Liver (tissue), 9 donors: ENCODE data around the gene EEIG1. TPM values are rescaled to one million over a fixed set of nuclear protein-coding genes. Genes with fewer than 3 reads are reported as not detected.
A peak's percentile ranks its signal among the peaks of the same experiment; 100 is the strongest.

Source experiments
- DNase-seq: peaks from one replicate; pipeline ENCODE4 v3.0.0-alpha.2; 2017; ENCODE audit warnings: low spot score
- H3K27ac ChIP-seq, 2 donors: one replicate each; pipeline ENCODE4 v1.7.0; 2013; ENCODE audit warnings: inconsistent platforms in 2 of 2, low read length in 2 of 2, control low read depth in 1 of 2, low read depth in 1 of 2, mild to moderate bottlenecking in 1 of 2
- H3K27me3 ChIP-seq, 4 donors: one replicate each; pipeline versions ENCODE4 v1.6.1 to v1.7.0; 2013; ENCODE audit warnings: low read length in 3 of 4, inconsistent platforms in 1 of 4, mild to moderate bottlenecking in 1 of 4, moderate library complexity in 1 of 4; ENCODE audit not compliant: control insufficient read depth in 4 of 4, insufficient read depth in 4 of 4
- H3K36me3 ChIP-seq, 4 donors: one replicate each; pipeline versions ENCODE4 v1.6.1 to v1.7.0; 2013; ENCODE audit warnings: low read length in 3 of 4, mild to moderate bottlenecking in 3 of 4, low read depth in 1 of 4, moderate library complexity in 1 of 4; ENCODE audit not compliant: control insufficient read depth in 4 of 4, insufficient read depth in 3 of 4
- H3K4me1 ChIP-seq, 4 donors: one replicate each; pipeline versions ENCODE4 v1.6.1 to v1.7.0; 2013; ENCODE audit warnings: low read length in 3 of 4, mild to moderate bottlenecking in 3 of 4, moderate library complexity in 1 of 4; ENCODE audit not compliant: control insufficient read depth in 4 of 4, insufficient read depth in 4 of 4
- H3K4me3 ChIP-seq, 3 donors: one replicate each; pipeline versions ENCODE4 v1.6.1 to v1.7.0; 2013; ENCODE audit warnings: low read length in 3 of 3, control low read depth in 1 of 3, low read depth in 1 of 3, mild to moderate bottlenecking in 1 of 3
- H3K9ac ChIP-seq, 2 donors: one replicate each; pipeline ENCODE4 v1.7.0; 2013; ENCODE audit warnings: low read length in 2 of 2, mild to moderate bottlenecking in 2 of 2, moderate library complexity in 2 of 2, control low read depth in 1 of 2, low read depth in 1 of 2
- H3K9me3 ChIP-seq, 4 donors: one replicate each; pipeline versions ENCODE4 v1.6.1 to v1.7.0; 2013; ENCODE audit warnings: low read length in 3 of 4; ENCODE audit not compliant: control insufficient read depth in 4 of 4
- ATF3 ChIP-seq: IDR thresholded peaks from 2 replicates; pipeline ENCODE4 v1.6.1; 2016; ENCODE audit warnings: antibody characterized with exemption
- EGR1 ChIP-seq, 2 donors: IDR thresholded peaks; 2 replicates each; pipeline ENCODE4 v1.6.1; 2016 to 2018; ENCODE audit warnings: antibody characterized with exemption in 2 of 2, low read depth in 2 of 2
- FOXA1 ChIP-seq: IDR thresholded peaks from 2 replicates; pipeline ENCODE4 v1.6.1; 2016; ENCODE audit warnings: antibody characterized with exemption
- FOXA2 ChIP-seq: IDR thresholded peaks from 2 replicates; pipeline ENCODE4 v1.6.1; 2016; ENCODE audit warnings: antibody characterized with exemption
- GABPA ChIP-seq, 2 donors: IDR thresholded peaks in 1 of 2; conservative IDR thresholded peaks in 1 of 2; 2 replicates each; pipeline ENCODE4 v1.6.1; 2016; ENCODE audit warnings: antibody characterized with exemption in 2 of 2, mild to moderate bottlenecking in 1 of 2, moderate library complexity in 1 of 2
- HNF4A ChIP-seq, 2 donors: conservative IDR thresholded peaks; 2 replicates each; pipeline ENCODE4 v1.6.1; 2016; ENCODE audit warnings: antibody characterized with exemption in 2 of 2, mild to moderate bottlenecking in 2 of 2
- HNF4G ChIP-seq: IDR thresholded peaks from 2 replicates; pipeline ENCODE4 v1.6.1; 2016; ENCODE audit warnings: antibody characterized with exemption
- JUND ChIP-seq, 2 donors: IDR thresholded peaks; 2 replicates each; pipeline ENCODE4 v1.6.1; 2016; ENCODE audit warnings: antibody characterized with exemption in 2 of 2
- NR2F2 ChIP-seq: IDR thresholded peaks from 2 replicates; pipeline ENCODE4 v1.6.1; 2016; ENCODE audit warnings: antibody characterized with exemption
- RAD21 ChIP-seq, 2 donors: IDR thresholded peaks; 2 replicates each; pipeline ENCODE4 v1.6.1; 2016; ENCODE audit warnings: antibody characterized with exemption in 2 of 2, mild to moderate bottlenecking in 2 of 2
- REST ChIP-seq: IDR thresholded peaks from 2 replicates; pipeline ENCODE4 v1.6.1; 2016; ENCODE audit warnings: antibody characterized with exemption, mild to moderate bottlenecking
- RXRA ChIP-seq, 2 donors: IDR thresholded peaks; 2 replicates each; pipeline ENCODE4 v1.6.1; 2017 to 2018; ENCODE audit warnings: antibody characterized with exemption in 2 of 2, mild to moderate bottlenecking in 1 of 2
- SP1 ChIP-seq: IDR thresholded peaks from 2 replicates; pipeline ENCODE4 v1.6.1; 2018; ENCODE audit warnings: antibody characterized with exemption, mild to moderate bottlenecking
- TAF1 ChIP-seq: conservative IDR thresholded peaks from 2 replicates; pipeline ENCODE4 v1.6.1; 2016; ENCODE audit warnings: antibody characterized with exemption, mild to moderate bottlenecking
- YY1 ChIP-seq: IDR thresholded peaks from 2 replicates; pipeline ENCODE4 v1.6.1; 2016; ENCODE audit warnings: antibody characterized with exemption, mild to moderate bottlenecking
- WGBS: extraction: QIAGEN DNeasy Blood & Tissue Kit; methylation state at CpG from one replicate; pipeline ENCODE4 v1.1.7; 2013; 5-methylcytosine and 5-hydroxymethylcytosine counted together
- polyA plus RNA-seq, 2 donors: library from polyadenylated mRNA; stranded (reverse) in 1 of 2; unstranded in 1 of 2; fragments of 200-250 nt in 1 of 2; fragments of >200 nt in 1 of 2; fragmentation: Nextera tagmentation in 1 of 2; extraction: Ambion mirVana in 1 of 2; gene quantifications; one replicate each; pipeline versions ENCODE4 v1.2.1 to v1.2.3, GENCODE V29; 2013 to 2015
- total RNA-seq, 2 donors: library from RNA; depleted of rRNA; stranded (reverse); fragments of >200 nt; gene quantifications; one replicate each; pipeline ENCODE4 v1.2.3, GENCODE V29; 2014
- TF ChIP-seq, protein P1 (sequence below): IDR thresholded peaks from 2 replicates; pipeline ENCODE4 v1.6.1; 2016; ENCODE audit warnings: antibody characterized with exemption
- TF ChIP-seq, protein P2 (sequence below): IDR thresholded peaks from 2 replicates; pipeline ENCODE4 v1.6.1; 2016; ENCODE audit warnings: antibody characterized with exemption
- TF ChIP-seq, protein P3 (sequence below): fragments of 150-350 bp; IDR thresholded peaks from 2 replicates; pipeline ENCODE4 v1.5.1; 2017; ENCODE audit warnings: improper control_type of control experiment, low read depth, low read length; ENCODE audit not compliant: missing input control
- donor health status: healthy.
- donor health status: healthy.
- donor health status: healthy.
- donor health status: healthy.
- donor health status: healthy.

EEIG1 gene
- total and polyA plus RNA-seq, 4 donors = 4.9 to 14.3 (median 8.9) TPM

- 97% methylated on average over 2 of the region's 2 CpGs for WGBS
Observed at GRCh38 chr9:127961155-127961490, 19.7 kb downstream of the EEIG1 start.

More at GRCh38 chr9:127961155-127961490, 19.7 kb downstream of the EEIG1 start:
- Histone ChIP-seq H3K4me3 (no peak overlapping the region), H3K36me3 (no peaks in the 10 kb centered on the region), H3K27ac (peak overlapping the region in 1 of 2 donors; percentile 39), H3K4me1 (peaks cover 18 to 53% (median 40%) of the 10 kb centered on the region in 4 donors), H3K9me3 (no peaks in the 10 kb centered on the region), H3K27me3 (no peaks in the 10 kb centered on the region), H3K9ac (no peak overlapping the region)
- DNase-seq = no peak
- TF ChIP-seq, protein P1, sequence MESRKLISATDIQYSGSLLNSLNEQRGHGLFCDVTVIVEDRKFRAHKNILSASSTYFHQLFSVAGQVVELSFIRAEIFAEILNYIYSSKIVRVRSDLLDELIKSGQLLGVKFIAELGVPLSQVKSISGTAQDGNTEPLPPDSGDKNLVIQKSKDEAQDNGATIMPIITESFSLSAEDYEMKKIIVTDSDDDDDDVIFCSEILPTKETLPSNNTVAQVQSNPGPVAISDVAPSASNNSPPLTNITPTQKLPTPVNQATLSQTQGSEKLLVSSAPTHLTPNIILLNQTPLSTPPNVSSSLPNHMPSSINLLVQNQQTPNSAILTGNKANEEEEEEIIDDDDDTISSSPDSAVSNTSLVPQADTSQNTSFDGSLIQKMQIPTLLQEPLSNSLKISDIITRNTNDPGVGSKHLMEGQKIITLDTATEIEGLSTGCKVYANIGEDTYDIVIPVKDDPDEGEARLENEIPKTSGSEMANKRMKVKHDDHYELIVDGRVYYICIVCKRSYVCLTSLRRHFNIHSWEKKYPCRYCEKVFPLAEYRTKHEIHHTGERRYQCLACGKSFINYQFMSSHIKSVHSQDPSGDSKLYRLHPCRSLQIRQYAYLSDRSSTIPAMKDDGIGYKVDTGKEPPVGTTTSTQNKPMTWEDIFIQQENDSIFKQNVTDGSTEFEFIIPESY = no peak
- TF ChIP-seq, protein P2, sequence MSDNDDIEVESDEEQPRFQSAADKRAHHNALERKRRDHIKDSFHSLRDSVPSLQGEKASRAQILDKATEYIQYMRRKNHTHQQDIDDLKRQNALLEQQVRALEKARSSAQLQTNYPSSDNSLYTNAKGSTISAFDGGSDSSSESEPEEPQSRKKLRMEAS = no peak
- TF ChIP-seq FOXA2 (no peak), REST (no peak), JUND (IDR thresholded peaks at IDR 0.05) (no peak), EGR1 (IDR thresholded peaks at IDR 0.05; ENCODE audit: low read depth in 2 of 2) (no peak), RAD21 (IDR thresholded peaks at IDR 0.05) (no peak), FOXA1 (no peak), NR2F2 (no peak), HNF4G (no peak), GABPA (IDR thresholded peaks at IDR 0.05 in 1 of 2, conservative IDR thresholded peaks at IDR 0.05 in 1 of 2) (no peak), SP1 (no peak), HNF4A (conservative IDR thresholded peaks at IDR 0.05) (no peak), ATF3 (no peak), TAF1 (no peak), RXRA (IDR thresholded peaks at IDR 0.05) (no peak), YY1 (no peak)
- TF ChIP-seq, protein P3, sequence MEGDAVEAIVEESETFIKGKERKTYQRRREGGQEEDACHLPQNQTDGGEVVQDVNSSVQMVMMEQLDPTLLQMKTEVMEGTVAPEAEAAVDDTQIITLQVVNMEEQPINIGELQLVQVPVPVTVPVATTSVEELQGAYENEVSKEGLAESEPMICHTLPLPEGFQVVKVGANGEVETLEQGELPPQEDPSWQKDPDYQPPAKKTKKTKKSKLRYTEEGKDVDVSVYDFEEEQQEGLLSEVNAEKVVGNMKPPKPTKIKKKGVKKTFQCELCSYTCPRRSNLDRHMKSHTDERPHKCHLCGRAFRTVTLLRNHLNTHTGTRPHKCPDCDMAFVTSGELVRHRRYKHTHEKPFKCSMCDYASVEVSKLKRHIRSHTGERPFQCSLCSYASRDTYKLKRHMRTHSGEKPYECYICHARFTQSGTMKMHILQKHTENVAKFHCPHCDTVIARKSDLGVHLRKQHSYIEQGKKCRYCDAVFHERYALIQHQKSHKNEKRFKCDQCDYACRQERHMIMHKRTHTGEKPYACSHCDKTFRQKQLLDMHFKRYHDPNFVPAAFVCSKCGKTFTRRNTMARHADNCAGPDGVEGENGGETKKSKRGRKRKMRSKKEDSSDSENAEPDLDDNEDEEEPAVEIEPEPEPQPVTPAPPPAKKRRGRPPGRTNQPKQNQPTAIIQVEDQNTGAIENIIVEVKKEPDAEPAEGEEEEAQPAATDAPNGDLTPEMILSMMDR = no peak
